Nephron progenitor cell (in vitro differentiated cells): ENCODE measurements around the gene TMPRSS6.

Experiments used
- DNase-seq: peaks from one replicate; pipeline ENCODE4 v3.0.0; 2021
- H3K27ac Mint-ChIP-seq: 2 replicates; pipeline ENCODE4 v1.8.0; 2021; ENCODE audit warnings: mild to moderate bottlenecking, moderate library complexity, mixed read lengths
- H3K27me3 Mint-ChIP-seq: 2 replicates; pipeline ENCODE4 v1.8.0; 2021; ENCODE audit warnings: mild to moderate bottlenecking, low read depth, mixed read lengths; ENCODE audit not compliant: poor library complexity
- H3K36me3 Mint-ChIP-seq: 2 replicates; pipeline ENCODE4 v1.8.0; 2021; ENCODE audit warnings: low read depth, mixed read lengths
- H3K4me1 Mint-ChIP-seq: 2 replicates; pipeline ENCODE4 v1.8.0; 2021; ENCODE audit warnings: mixed read lengths
- H3K4me3 Mint-ChIP-seq: 2 replicates; pipeline ENCODE4 v1.8.0; 2021; ENCODE audit warnings: mild to moderate bottlenecking, moderate library complexity, mixed read lengths
- H3K9me3 Mint-ChIP-seq: 2 replicates; pipeline ENCODE4 v1.8.0; 2021; ENCODE audit warnings: mild to moderate bottlenecking, moderate library complexity, mixed read lengths
- TF ChIP-seq, protein P1 (sequence below): fragments of 200-600 bp; sonication (generic); IDR thresholded peaks from 2 replicates; pipeline ENCODE4 v1.5.0; 2021; ENCODE audit warnings: antibody characterized with exemption

Gene TMPRSS6

GRCh38 chr22:37021041-37021440, 88.5 kb downstream of the TMPRSS6 start:
- Mint-ChIP-seq H3K4me3 (peak overlapping the region; percentile 90), H3K36me3 (peaks cover 20% of the 10 kb centered on the region)
- no peak for DNase-seq

DNA sequence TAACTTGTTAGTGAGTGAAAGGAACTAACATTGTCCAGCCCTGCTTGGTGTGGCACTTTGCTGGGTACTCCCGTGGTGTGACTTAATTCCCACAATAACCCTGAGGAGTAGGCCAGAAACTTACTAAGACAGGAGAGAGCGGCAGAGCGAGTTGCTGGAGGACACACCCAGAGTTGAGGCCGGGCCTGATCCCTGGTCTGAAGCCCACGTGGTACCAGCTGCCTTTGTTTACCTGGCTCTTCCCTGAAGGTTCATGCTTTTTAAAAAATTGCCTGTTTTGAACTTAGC, 89.4 kb downstream of the TMPRSS6 start:
- peaks cover 12% of the 10 kb centered on the region for H3K36me3 Mint-ChIP-seq
- peaks cover 2% of the 10 kb centered on the region for H3K27me3 Mint-ChIP-seq
- peaks cover 61% of the 10 kb centered on the region for H3K4me1 Mint-ChIP-seq
- H3K27ac Mint-ChIP-seq: peak overlapping the region; percentile 72
- TF ChIP-seq, protein P1, sequence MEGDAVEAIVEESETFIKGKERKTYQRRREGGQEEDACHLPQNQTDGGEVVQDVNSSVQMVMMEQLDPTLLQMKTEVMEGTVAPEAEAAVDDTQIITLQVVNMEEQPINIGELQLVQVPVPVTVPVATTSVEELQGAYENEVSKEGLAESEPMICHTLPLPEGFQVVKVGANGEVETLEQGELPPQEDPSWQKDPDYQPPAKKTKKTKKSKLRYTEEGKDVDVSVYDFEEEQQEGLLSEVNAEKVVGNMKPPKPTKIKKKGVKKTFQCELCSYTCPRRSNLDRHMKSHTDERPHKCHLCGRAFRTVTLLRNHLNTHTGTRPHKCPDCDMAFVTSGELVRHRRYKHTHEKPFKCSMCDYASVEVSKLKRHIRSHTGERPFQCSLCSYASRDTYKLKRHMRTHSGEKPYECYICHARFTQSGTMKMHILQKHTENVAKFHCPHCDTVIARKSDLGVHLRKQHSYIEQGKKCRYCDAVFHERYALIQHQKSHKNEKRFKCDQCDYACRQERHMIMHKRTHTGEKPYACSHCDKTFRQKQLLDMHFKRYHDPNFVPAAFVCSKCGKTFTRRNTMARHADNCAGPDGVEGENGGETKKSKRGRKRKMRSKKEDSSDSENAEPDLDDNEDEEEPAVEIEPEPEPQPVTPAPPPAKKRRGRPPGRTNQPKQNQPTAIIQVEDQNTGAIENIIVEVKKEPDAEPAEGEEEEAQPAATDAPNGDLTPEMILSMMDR: no peak
- H3K4me3 Mint-ChIP-seq: peak overlapping the region; percentile 90
- no peak for DNase-seq
- no peaks in the 10 kb centered on the region for H3K9me3 Mint-ChIP-seq

More at GRCh38 chr22:37021041-37021440, 88.5 kb downstream of the TMPRSS6 start:
- TF ChIP-seq, protein P1: no peak
- no peak overlapping the region for H3K27ac Mint-ChIP-seq
- H3K4me1 Mint-ChIP-seq: peaks cover 66% of the 10 kb centered on the region
- no peaks in the 10 kb centered on the region for H3K27me3 Mint-ChIP-seq
- no peaks in the 10 kb centered on the region for H3K9me3 Mint-ChIP-seq

DNA sequence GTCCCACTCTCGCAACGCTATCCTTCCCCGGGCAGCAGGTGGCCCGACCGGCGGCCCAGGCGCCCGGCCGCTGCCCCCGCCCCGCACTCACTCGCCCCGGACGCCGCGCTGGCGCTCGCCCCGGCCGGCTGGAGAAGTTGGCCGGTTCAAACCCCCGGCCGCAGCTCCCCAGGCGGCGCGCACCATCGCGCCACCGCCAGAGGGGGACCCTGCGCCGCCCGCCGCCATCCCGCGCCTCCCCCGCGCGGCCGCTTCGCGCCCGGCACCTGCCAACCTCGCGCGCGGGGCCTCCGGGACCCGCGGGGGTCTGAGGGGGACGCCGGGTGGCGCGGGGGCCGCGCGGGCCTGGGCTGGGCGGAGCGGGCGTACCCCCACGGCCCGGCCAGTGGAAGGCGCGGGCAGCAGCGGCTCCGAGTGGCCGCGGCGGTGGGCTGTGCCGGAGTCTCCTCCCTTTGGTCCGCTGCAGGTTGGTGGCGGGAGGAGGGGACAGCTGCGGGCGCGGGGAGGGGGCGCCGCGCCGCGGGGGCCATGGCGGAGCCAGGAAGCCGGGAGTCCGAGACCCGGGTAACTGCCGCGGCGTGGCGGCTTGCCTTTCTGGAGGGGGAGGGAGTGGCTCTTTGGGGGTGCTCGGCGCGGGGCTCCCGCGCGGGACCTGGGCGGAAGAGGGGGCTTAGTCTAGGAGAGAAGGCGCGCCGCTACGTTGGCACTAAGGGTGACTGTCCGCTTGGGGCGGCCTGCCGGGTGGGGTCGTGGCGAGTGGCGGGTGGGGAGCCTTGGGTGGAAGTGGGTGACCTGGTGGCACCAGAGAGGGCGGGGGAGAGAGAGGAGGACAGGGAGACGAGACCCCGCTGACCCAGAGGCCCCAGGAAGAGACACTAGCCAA, 90.0 kb downstream of the TMPRSS6 start, which contains the start of the genes MPST and TST:
Gene MPST, plus strand, starts transcription at position 434 of the 883 bp plus-strand sequence. Its CDS starts 95 bp downstream, at position 529.
Gene TST, minus strand, starts transcription at position 139 of the 883 bp plus-strand sequence. CDS start 715 bp downstream, outside the sequence.
- TF ChIP-seq, protein P1: no peak
- peaks cover 59% of the 10 kb centered on the region for H3K4me1 Mint-ChIP-seq
- H3K9me3 Mint-ChIP-seq: no peaks in the 10 kb centered on the region
- peaks cover 3% of the 10 kb centered on the region for H3K27me3 Mint-ChIP-seq
- DNase-seq: peak; percentile 86
- peak within 1 kb of the TSS; percentile 72 for H3K27ac Mint-ChIP-seq
- H3K36me3 Mint-ChIP-seq: peaks cover 6% of the 10 kb centered on the region
- H3K4me3 Mint-ChIP-seq: peak within 1 kb of the TSS; percentile 91

- peaks cover 3% of the 10 kb centered on the region for H3K27me3 Mint-ChIP-seq
- peaks cover 61% of the 10 kb centered on the region for H3K4me1 Mint-ChIP-seq
- H3K9me3 Mint-ChIP-seq: no peaks in the 10 kb centered on the region
- TF ChIP-seq, protein P1: no peak
- peak overlapping the region; percentile 66 for H3K27ac Mint-ChIP-seq
- peak; percentile 77 for DNase-seq
- H3K4me3 Mint-ChIP-seq: peak overlapping the region; percentile 91
- peaks cover 5% of the 10 kb centered on the region for H3K36me3 Mint-ChIP-seq
These were observed 90.7 kb downstream of the TMPRSS6 start for GRCh38 chr22:37018815-37019308.

DNA sequence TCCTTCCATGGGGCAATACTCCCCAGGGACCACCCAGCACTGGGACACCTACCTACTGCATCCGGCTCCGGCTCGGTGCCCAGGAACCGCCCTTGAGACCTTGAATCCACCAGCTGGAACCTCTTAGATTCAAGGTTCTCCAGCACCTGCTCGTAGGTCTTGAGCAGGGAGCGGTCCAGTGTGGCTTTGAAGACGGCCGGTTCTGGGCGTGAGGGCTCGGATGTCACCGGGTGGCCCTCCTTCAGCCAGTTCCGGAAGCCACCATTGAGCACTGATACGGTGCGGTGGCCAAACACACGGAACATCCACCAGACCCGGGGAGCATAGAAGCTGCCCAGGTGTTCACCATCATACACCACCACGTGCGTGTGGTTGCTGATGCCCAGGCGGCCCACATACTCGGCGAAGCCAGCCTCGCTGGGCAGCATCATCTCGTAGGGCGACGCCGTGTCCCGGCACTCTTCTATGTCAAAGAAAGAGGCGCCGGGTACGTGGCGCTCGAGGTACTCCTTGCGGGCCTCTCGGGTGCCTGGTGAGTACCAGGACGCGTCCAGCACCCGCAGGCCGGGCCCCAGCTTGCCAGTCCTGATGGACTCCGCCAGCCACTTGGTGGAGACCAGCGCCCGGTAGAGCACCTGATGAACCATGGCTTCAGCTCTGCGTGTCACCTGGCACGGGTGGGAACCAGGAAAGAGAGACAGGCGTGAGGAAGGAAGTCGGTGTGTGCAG, 91.3 kb downstream of the TMPRSS6 start:
- Mint-ChIP-seq H3K4me3 (peak overlapping the region; percentile 91), H3K36me3 (no peaks in the 10 kb centered on the region), H3K9me3 (no peaks in the 10 kb centered on the region), H3K27me3 (peaks cover 3% of the 10 kb centered on the region), H3K27ac (peak overlapping the region; percentile 64), H3K4me1 (peaks cover 59% of the 10 kb centered on the region)
- TF ChIP-seq, protein P1: no peak
- no peak for DNase-seq
